HG03457 (cell line): Measurements from ENCODE around the gene TMEM254.
"Not testable (repeated sequence)": the region's sequence is repeated elsewhere in the genome, so short reads cannot be mapped to it uniquely, and the experiment has no call there.

ENCODE experiments used
- ATAC-seq: cut with Tn5 transposase; IDR thresholded peaks from one replicate; pipeline ENCODE4 v1.9.1; 2021; ENCODE audit warnings: moderate number of reproducible peaks; ENCODE audit not compliant: unreplicated experiment

Gene TMEM254, protein sequence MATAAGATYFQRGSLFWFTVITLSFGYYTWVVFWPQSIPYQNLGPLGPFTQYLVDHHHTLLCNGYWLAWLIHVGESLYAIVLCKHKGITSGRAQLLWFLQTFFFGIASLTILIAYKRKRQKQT

GRCh38 chr10:80078448-80079311 lies at the start of gene TMEM254:
Gene TMEM254 (plus strand): TSS chr10:80078665. CDS start chr10:80078700, 35 bp downstream.
- ATAC-seq: peak; percentile 87

DNA sequence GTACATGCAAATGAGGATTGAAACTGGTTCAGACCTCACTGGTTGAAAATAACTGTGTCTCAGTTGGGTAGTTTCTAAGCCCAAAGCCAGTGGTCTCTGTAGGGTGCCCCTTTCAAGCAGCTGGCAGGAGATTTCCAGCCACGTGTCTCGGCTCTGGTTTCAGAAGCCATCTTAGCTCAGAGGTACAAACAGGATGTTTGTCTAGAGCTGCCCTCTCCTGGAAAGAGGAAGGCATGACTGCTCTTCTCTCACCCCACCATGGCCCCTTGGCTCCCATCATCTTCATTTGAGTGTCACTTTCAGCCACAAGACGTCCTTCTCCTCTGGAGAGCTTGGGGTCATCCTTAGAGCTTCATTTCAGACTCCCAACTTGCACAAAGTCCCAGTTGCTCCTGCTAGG lies 49.3 kb upstream of the TMEM254 start:
- not testable (repeated sequence) for ATAC-seq

GRCh38 chr10:80029865-80030264 lies 48.6 kb upstream of the TMEM254 start:
- ATAC-seq: not testable (repeated sequence)

GRCh38 chr10:80032503-80032902 lies 46.0 kb upstream of the TMEM254 start:
- no peak for ATAC-seq

- not testable (repeated sequence) for ATAC-seq
These were observed 43.7 kb upstream of the TMEM254 start for GRCh38 chr10:80034766-80035165.

DNA sequence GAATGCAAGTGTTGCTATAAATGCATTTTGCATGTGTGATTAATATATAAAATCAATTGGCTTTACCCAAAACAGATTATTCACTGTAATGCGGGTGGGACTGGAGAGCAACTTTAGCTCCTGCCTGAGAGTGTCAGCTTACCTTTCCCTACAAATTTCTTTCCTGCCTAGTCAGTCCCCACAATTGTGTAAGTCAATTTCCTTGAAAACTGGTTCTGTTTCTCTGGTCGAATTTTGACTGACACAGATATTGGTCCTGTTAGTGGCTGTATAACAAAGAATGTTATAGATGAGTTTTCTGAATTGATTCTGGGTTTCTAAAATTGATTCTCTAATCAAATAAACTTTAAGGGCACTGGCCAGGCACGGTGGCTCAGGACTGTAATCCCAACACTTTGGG lies 43.0 kb upstream of the TMEM254 start:
- ATAC-seq: not testable (repeated sequence)

GRCh38 chr10:80036921-80037500 lies 41.5 kb upstream of the TMEM254 start:
- ATAC-seq: not testable (repeated sequence)

GRCh38 chr10:80038226-80038625 lies 40.2 kb upstream of the TMEM254 start:
- not testable (repeated sequence) for ATAC-seq

GRCh38 chr10:80041162-80041561 lies 37.3 kb upstream of the TMEM254 start:
- ATAC-seq: no peak

DNA sequence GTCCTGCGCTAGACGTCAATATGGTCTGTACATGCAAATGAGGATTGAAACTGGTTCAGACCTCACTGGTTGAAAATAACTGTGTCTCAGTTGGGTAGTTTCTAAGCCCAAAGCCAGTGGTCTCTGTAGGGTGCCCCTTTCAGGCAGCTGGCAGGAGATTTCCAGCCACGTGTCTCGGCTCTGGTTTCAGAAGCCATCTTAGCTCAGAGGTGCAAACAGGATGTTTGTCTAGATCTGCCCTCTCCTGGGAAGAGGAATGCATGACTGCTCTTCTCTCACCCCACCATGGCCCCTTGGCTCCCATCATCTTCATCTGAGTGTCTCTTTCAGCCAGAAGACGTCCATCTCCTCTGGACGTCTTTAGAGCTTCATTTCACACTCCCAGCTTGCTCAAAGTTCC lies 33.5 kb upstream of the TMEM254 start:
- not testable (repeated sequence) for ATAC-seq

- peak; percentile 66 for ATAC-seq
These were observed 31.6 kb upstream of the TMEM254 start for GRCh38 chr10:80046629-80047441.

- ATAC-seq: no peak
These were observed 27.7 kb upstream of the TMEM254 start for GRCh38 chr10:80050752-80051151.

- ATAC-seq: no peak
These were observed 26.5 kb upstream of the TMEM254 start for GRCh38 chr10:80051993-80052392.

GRCh38 chr10:80055760-80056159 lies 22.7 kb upstream of the TMEM254 start:
- ATAC-seq: no peak

GRCh38 chr10:80057171-80057570 lies 21.3 kb upstream of the TMEM254 start:
- no peak for ATAC-seq

- no peak for ATAC-seq
These were observed 14.2 kb upstream of the TMEM254 start for GRCh38 chr10:80064120-80064886.

DNA sequence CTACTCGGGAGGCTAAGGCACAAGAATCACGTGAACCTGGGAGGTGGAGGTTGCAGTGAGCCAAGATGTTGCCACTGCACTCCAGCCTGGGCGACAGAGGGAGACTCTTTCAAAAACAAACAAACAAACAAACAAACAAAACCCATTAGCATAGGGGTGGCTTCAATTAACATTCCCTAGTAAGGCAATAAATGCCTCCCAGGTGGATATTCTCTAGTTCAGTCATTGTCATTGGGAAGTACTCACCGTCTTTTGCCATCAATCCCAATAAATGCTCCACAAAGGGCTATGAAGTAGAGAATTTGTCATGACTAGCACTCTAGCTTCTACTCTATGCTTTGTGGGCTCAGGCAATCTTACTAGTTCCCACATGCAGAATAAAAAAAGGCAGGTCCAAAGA lies 11.7 kb upstream of the TMEM254 start:
- no peak for ATAC-seq

DNA sequence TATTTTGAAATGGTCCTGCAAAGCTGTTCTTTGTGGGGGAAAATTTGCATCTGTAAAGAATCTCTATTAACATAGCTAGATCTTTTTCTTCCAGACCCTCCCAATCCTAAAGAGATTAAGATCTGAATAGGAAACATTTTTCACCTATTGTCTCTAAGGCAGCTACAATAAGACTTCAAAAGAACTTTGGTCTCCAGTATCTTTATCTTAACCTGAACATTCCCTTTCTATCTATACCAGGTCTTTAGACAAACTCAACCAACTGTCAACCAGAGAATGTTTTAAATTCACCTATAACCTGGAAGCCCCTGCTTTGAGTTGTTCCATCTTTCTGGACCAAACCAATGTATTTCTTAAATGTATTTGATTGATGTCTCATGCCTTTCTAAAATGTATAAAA lies 10.6 kb upstream of the TMEM254 start:
- ATAC-seq: not testable (repeated sequence)

DNA sequence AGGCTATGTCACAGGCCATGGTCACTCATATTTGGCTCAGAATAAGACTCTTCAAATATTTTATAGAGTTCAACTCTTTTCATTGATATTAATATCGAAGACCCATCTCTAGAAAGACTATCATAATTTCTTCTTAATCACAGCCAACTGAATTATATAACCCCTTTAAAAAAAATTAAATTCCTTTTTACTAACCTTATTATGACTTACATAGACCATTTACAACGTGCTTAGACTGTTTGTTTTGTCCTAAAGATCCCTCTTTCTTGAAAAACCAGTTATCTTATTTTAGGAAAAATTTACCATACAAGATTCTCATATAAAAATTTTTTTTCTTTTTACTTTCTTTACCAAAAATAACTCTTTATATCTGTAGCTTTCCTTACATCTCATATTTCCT lies 10.2 kb upstream of the TMEM254 start:
- no peak for ATAC-seq

DNA sequence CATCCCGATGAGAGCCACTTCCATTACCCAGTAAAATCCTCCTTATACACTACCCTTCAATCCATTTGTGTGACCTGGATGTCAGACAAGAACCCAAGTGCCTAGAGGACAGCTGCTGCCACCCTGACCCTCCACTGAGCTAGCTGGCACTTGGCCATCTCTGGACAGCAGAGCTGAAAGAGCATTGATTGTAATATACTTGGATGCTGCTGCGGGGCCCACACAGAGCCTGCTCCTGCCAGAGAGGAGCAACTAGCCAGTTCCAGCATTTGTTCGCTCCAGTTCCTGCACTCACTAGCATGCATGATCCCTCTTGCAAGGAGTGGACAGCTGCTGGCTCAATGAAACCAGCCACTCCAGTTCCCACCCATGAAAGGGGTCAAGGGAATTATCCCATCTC lies 8.4 kb upstream of the TMEM254 start:
- ATAC-seq: no peak
